Keratinocyte (primary cell): ENCODE measurements around the gene RASSF7. TPM values are rescaled to one million over a fixed set of nuclear protein-coding genes. Genes with fewer than 3 reads are reported as not detected.

ENCODE experiments used
- DNase-seq: peaks from one replicate; pipeline ENCODE4 v3.0.0-alpha.2; 2011; ENCODE audit warnings: low read depth, missing footprints, low spot score
- FAIRE-seq: peaks from 2 replicates; lab custom pipeline; 2011; peaks lifted over from hg19 to GRCh38; lab: Jason Lieb, UNC
- H2AFZ ChIP-seq: 2 replicates; pipeline ENCODE4 v1.6.0; 2012; ENCODE audit warnings: low read length, control low read depth, inconsistent platforms; ENCODE audit not compliant: control insufficient read depth
- H3K27ac ChIP-seq: 2 replicates; pipeline ENCODE4 v1.5.1; 2011; ENCODE audit warnings: low read length; ENCODE audit not compliant: control insufficient read depth, insufficient read depth
- H3K27me3 ChIP-seq: 3 replicates; pipeline ENCODE4 v1.6.0; 2011; ENCODE audit warnings: low read length; ENCODE audit not compliant: control insufficient read depth, insufficient read depth; ENCODE audit errors: extremely low read depth
- H3K36me3 ChIP-seq, 2 experiments: 2 replicates in 1 of 2; 3 replicates in 1 of 2; pipeline ENCODE4 v1.5.1; 2011; ENCODE audit warnings: low read length in 2 of 2, mild to moderate bottlenecking in 1 of 2; ENCODE audit not compliant: control insufficient read depth in 2 of 2, insufficient read depth in 2 of 2; ENCODE audit errors: extremely low read depth in 1 of 2
- H3K4me1 ChIP-seq: 3 replicates; pipeline ENCODE4 v1.5.1; 2011; ENCODE audit warnings: low read length; ENCODE audit not compliant: control insufficient read depth, insufficient read depth; ENCODE audit errors: extremely low read depth
- H3K4me2 ChIP-seq: 3 replicates; pipeline ENCODE4 v1.6.0; 2011; ENCODE audit warnings: low read depth, low read length; ENCODE audit not compliant: control insufficient read depth, insufficient read depth; ENCODE audit errors: extremely low read depth
- H3K4me3 ChIP-seq, 3 experiments: fragments of 200-600 bp in 1 of 3; sonication (generic) in 1 of 3; 2 replicates in 2 of 3; 3 replicates in 1 of 3; pipeline ENCODE4 v1.5.1; 2011 to 2016; ENCODE audit warnings: low read length in 3 of 3, mild to moderate bottlenecking in 3 of 3, control low read depth in 2 of 3, inconsistent platforms in 1 of 3, low read depth in 1 of 3, mixed read lengths in 1 of 3, mixed run types in 1 of 3, moderate library complexity in 1 of 3; ENCODE audit not compliant: control insufficient read depth in 2 of 3, insufficient read depth in 2 of 3; ENCODE audit errors: extremely low read depth in 1 of 3
- H3K79me2 ChIP-seq: 2 replicates; pipeline ENCODE4 v1.6.0; 2012; ENCODE audit warnings: low read length; ENCODE audit not compliant: control insufficient read depth, insufficient read depth
- H3K9ac ChIP-seq: 3 replicates; pipeline ENCODE4 v1.6.0; 2011; ENCODE audit warnings: low read length; ENCODE audit not compliant: control insufficient read depth, insufficient read depth; ENCODE audit errors: extremely low read depth
- H3K9me1 ChIP-seq: 3 replicates; pipeline ENCODE4 v1.6.0; 2011; ENCODE audit warnings: low read length; ENCODE audit not compliant: control insufficient read depth, insufficient read depth; ENCODE audit errors: extremely low read depth
- H3K9me3 ChIP-seq: 2 replicates; pipeline ENCODE4 v1.5.1; 2012; ENCODE audit warnings: low read depth, low read length; ENCODE audit not compliant: control insufficient read depth
- H4K20me1 ChIP-seq: 3 replicates; pipeline ENCODE4 v1.6.0; 2011; ENCODE audit warnings: low read length; ENCODE audit not compliant: control insufficient read depth, insufficient read depth; ENCODE audit errors: extremely low read depth
- EZH2 ChIP-seq: IDR thresholded peaks from one replicate; pipeline ENCODE4 v1.6.1; 2012; ENCODE audit warnings: inconsistent platforms, mild to moderate bottlenecking, low read length, moderate library complexity
- dilution Hi-C: fragments of 300-500 bp; cut with MboI; formaldehyde crosslinking; loops from one replicate; pipeline ENCODE4 v1.7.0; 2020; ENCODE audit warnings: low sequenced_read_pairs; ENCODE audit not compliant: extremely low pct_ligation_motif_present
- polyA plus RNA-seq, 5 experiments: library from polyadenylated mRNA; depleted of rRNA in 3 of 5; stranded (reverse) in 3 of 5; stranded (forward) in 1 of 5; unstranded in 1 of 5; fragments of >200 nt; gene quantifications; 1 replicate in 1 of 5; 2 replicates in 3 of 5; 3 replicates in 1 of 5; pipeline versions ENCODE4 v1.2.1 to v1.2.3, GENCODE V29; 2011 to 2012; ENCODE audit warnings: missing spikeins in 2 of 5, low read depth in 1 of 5, low replicate concordance in 1 of 5
- TF ChIP-seq, protein P1 (sequence below), 3 experiments: IDR thresholded peaks in 1 of 3; conservative IDR thresholded peaks in 1 of 3; optimal IDR thresholded peaks in 1 of 3; 2 replicates in 2 of 3; 3 replicates in 1 of 3; pipeline versions ENCODE3 to v1.5.1; 2011; ENCODE audit warnings: low read length in 3 of 3, mild to moderate bottlenecking in 3 of 3, moderate library complexity in 2 of 3, control low read depth in 1 of 3, inconsistent platforms in 1 of 3; ENCODE audit not compliant: insufficient read depth in 2 of 3; ENCODE audit errors: extremely low read depth in 1 of 3

Gene RASSF7
- polyA plus RNA-seq, 1 donor (not counting 4 experiments of a cell fraction or from before 2014, with no cell fraction given) = 24.3 TPM

DNA sequence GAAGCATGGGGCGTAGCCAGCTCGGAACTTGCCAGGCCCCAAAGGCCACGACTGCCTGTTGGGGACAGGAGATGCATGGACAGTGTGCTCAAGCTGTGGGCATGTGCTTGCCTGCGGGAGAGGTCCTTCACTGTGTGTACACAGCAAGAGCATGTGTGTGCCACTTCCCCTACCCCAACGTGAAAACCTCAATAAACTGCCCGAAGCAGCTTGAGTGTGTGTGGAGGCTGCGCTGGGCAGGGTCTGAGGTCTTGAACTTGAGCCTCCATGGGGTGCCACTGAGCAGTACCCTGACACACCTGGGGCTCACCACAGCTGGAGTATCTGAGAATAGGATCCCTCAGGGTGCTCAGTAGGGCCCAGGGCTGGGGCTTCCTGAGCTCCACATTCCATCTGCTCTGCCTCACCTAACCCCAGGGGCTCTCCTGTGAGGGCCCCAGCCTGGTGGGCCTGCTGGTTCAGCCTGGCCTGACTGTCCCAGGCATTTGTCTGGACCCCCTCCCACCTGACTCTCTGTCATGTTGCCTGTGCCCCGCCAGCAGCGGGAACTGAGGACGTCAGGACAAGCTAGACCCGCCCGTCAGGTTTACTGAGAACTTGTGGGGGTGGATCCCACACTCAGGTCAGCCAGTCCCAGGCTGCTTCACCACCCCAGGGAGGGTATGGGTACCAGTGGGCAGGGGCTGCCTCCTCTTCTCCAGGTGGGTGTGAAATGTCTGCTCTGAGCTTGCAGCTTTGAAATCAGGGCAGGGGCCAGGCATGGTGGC is 3.2 kb downstream of the RASSF7 start:
- Histone ChIP-seq H3K36me3 (peaks cover 4 to 18% of the 10 kb centered on the region in 2 experiments), H3K9ac (no peak overlapping the region), H3K4me3 (no peak overlapping the region), H3K27ac (no peak overlapping the region), H4K20me1 (no peaks in the 10 kb centered on the region), H3K9me3 (no peaks in the 10 kb centered on the region), H3K27me3 (no peaks in the 10 kb centered on the region), H2AFZ (no peak overlapping the region), H3K4me1 (peaks cover 23% of the 10 kb centered on the region), H3K9me1 (no peaks in the 10 kb centered on the region), H3K79me2 (peaks cover 21% of the 10 kb centered on the region), H3K4me2 (no peak overlapping the region)
- TF ChIP-seq, protein P1, sequence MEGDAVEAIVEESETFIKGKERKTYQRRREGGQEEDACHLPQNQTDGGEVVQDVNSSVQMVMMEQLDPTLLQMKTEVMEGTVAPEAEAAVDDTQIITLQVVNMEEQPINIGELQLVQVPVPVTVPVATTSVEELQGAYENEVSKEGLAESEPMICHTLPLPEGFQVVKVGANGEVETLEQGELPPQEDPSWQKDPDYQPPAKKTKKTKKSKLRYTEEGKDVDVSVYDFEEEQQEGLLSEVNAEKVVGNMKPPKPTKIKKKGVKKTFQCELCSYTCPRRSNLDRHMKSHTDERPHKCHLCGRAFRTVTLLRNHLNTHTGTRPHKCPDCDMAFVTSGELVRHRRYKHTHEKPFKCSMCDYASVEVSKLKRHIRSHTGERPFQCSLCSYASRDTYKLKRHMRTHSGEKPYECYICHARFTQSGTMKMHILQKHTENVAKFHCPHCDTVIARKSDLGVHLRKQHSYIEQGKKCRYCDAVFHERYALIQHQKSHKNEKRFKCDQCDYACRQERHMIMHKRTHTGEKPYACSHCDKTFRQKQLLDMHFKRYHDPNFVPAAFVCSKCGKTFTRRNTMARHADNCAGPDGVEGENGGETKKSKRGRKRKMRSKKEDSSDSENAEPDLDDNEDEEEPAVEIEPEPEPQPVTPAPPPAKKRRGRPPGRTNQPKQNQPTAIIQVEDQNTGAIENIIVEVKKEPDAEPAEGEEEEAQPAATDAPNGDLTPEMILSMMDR (optimal IDR thresholded peaks at IDR 0.05 in 1 of 3, IDR thresholded peaks at IDR 0.05 in 1 of 3, conservative IDR thresholded peaks at IDR 0.05 in 1 of 3; ENCODE audit: extremely low read depth in 1 of 3, insufficient read depth in 2 of 3, low read length in 3 of 3) = no peak
- TF ChIP-seq EZH2 = no peak
- DNase-seq (no peak), FAIRE-seq (no peak)
- dilution Hi-C loops = no loop called here

DNA sequence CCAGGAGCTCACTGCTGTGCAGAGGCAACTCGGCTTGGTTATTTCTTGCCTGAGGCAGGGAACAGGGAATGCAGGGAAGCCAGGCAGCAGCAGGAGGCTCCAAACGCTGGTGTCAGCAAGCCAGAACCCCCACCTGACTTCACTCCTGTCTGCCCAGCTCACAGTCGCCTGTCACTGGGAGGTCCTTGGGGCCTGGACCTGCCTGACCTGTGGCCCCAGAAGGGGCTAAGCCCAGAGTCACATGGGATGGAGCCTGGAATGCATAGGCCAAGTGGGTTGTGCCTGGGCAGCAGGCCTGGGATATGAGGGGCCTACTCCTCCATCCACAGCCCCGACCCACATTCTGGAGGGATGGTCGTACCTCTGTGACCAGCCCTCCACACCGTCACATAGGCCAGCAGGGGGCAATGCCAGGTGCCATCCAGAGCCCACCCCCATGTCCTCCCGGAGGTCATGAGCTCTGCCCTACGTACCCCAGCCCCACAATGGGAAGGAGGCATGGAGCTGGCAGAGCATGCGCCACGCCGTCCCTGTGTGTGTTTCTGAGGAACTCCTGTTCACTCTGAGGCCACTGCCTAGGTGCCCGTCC is 5.2 kb downstream of the RASSF7 start:
- Histone ChIP-seq H3K4me3 (no peak overlapping the region), H3K27ac (no peak overlapping the region), H4K20me1 (no peaks in the 10 kb centered on the region), H3K4me1 (peaks cover 20% of the 10 kb centered on the region), H3K4me2 (no peak overlapping the region), H3K27me3 (no peaks in the 10 kb centered on the region), H3K9ac (no peak overlapping the region), H3K79me2 (peaks cover 21% of the 10 kb centered on the region), H3K9me1 (no peaks in the 10 kb centered on the region), H3K36me3 (peaks cover 4 to 18% of the 10 kb centered on the region in 2 experiments), H2AFZ (no peak overlapping the region), H3K9me3 (no peaks in the 10 kb centered on the region)
- no peak for TF ChIP-seq EZH2
- TF ChIP-seq, protein P1 (optimal IDR thresholded peaks at IDR 0.05 in 1 of 3, IDR thresholded peaks at IDR 0.05 in 1 of 3, conservative IDR thresholded peaks at IDR 0.05 in 1 of 3; ENCODE audit: extremely low read depth in 1 of 3, insufficient read depth in 2 of 3, low read length in 3 of 3) = peak in 2 of 3 experiments; percentile 16 to 25
- no peak for FAIRE-seq
- dilution Hi-C loops = no loop called here
- no peak for DNase-seq
